Stimulated activated CD8-positive, alpha-beta memory T cell treated with anti-CD3 and anti-CD28 coated beads, Interleukin-12 subunit alpha, Interleukin-12 subunit beta, amount 100 ng/mL, for 1 hour (primary cell): ENCODE results near the gene SLC39A7.
"Not testable (repeated sequence)": the region's sequence is repeated elsewhere in the genome, so short reads cannot be mapped to it uniquely, and the experiment has no call there.

Experiments used
- DNase-seq: peaks from one replicate; pipeline ENCODE4 v3.0.0-alpha.2; 2020; ENCODE audit warnings: low read depth

SLC39A7 gene

DNA sequence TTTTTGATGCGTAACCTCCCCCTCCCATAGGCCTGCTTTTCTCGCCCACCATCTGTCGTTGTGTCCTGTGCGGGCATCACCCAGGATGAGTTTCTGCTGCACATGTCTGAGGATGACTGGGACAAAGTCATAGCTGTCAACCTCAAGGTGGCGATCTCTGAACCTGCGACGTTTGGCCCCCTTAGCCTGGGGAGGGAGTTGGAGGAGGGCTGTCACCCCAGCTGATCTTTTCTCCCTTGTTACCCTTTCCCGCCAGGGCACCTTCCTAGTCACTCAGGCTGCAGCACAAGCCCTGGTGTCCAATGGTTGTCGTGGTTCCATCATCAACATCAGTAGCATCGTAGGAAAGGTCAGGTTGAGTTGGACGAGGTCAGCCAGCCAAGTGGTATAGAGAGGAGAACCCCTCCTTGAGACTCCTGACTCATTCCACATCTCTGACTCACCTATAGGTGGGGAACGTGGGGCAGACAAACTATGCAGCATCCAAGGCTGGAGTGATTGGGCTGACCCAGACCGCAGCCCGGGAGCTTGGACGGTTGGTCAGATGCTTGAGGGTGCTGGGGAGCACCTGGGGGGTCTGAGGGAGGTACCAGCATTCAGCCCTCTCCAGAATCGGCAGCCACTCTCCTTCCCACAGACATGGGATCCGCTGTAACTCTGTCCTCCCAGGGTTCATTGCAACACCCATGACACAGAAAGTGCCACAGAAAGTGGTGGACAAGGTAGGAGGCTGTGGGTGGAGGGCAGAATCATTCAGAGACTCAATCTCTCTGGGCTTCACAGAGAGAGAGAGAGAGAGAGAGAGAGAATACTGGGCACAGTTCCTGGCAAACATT is 4.7 kb downstream of the SLC39A7 start:
- DNase-seq: no peak

- no peak for DNase-seq
Observed at GRCh38 chr6:33206027-33206863, 5.6 kb downstream of the SLC39A7 start.

DNA sequence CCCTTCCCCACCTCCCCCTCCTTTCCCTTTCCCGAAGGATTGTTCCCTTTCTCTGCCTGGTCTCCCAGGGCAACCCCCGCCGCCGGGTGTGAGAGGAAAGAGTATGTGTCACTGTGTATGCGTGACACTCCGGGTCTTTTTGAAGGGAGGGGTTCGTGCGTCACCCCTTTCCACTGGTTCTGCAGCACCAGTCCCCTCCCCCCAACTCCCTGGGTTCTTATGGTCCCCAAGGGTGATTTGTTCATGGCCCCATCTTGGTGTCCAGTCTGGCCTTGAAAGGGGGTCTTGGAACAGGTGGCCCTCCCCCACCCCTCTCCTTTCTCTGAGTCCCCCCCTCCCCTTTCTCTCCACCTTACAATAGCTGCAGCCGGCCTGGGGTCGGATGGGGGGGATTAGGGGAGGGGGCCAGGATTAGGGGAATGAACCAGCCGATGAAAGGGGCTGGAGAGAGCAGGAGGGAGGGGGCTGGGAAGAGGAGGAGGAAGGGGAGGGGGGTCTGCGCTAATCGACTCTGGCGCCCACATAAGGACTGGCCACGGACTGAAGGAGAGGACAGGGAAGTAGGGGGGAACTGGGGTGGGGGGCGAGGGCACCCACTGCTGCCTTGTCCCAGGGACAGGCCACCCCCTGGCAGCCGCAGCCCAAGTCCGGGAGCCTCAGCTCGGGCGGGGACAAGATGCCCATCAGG is 6.3 kb downstream of the SLC39A7 start:
- DNase-seq: no peak

GRCh38 chr6:33207552-33208090 is 7.0 kb downstream of the SLC39A7 start:
- DNase-seq: no peak

DNA sequence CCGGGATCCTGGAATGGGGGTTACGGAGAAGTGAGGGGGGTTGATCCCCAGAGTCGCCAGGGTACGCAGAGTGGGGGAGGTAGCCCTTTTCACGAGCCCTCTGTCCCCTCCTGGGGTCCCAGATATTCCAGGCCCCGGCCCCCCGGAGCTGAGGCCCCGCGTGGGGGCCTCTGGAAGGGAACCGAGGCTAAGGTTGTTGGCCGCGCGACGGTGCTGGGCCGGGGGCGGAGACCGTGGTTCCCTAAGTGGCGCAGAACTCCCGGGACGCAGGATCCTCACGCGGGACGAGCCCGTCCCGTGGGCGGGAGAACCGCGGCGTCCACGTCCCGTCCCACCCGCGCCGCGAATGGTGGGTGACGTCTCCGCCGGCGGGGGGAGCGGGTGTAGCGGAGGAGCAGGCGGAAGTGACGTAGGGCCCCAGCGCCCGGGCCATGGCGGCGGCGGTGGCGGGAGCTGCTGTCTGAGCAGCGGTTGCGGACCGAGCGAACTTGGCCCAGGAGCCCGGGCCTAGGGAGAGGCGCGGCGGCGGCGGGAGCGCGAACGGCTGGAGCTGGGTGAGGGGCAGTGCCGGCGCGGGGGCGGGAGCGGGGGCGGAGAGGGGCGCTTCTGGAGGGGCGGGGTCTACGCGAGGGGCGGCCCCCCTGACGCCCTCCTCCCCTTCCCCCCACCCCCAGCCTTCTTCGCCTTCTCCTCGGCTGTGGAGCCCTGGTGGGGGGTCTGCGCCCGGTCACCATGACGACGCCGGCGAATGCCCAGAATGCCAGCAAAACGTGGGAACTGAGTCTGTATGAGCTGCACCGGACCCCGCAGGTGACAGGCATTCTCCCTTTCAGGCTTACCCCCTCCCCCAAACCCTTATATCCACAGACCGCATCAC is 7.7 kb downstream of the SLC39A7 start, which contains the start of gene RING1:
RING1 (plus strand) TSS at position 410 of the 877 bp plus-strand sequence; CDS start at position 733, 323 bp downstream.
- peak; percentile 77 for DNase-seq

- no peak for DNase-seq
Observed at GRCh38 chr6:33209856-33210255, 9.2 kb downstream of the SLC39A7 start.

DNA sequence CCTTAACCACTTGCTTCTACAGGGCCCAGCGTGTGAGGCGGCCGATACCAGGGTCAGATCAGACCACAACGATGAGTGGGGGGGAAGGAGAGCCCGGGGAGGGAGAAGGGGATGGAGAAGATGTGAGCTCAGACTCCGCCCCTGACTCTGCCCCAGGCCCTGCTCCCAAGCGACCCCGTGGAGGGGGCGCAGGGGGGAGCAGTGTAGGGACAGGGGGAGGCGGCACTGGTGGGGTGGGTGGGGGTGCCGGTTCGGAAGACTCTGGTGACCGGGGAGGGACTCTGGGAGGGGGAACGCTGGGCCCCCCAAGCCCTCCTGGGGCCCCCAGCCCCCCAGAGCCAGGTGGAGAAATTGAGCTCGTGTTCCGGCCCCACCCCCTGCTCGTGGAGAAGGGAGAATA is 10.5 kb downstream of the SLC39A7 start:
- no peak for DNase-seq

GRCh38 chr6:33211666-33212422 is 11.2 kb downstream of the SLC39A7 start:
- DNase-seq: no peak

DNA sequence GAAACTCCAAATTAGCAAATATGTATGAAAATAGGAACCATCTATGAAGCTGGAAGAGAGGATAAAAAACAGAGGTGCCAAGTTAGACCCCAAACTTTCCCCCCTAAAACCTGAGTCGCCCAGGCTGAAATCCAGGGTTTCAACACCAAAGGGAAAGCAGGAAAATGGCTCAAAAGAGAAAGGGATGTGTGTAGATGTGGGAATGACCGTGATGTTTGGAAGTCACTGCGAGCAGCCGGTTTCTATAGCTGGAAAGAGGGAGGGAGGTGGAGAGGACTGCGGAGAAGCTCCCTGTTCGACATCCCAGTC is 12.1 kb downstream of the SLC39A7 start:
- DNase-seq: no peak

GRCh38 chr6:33213166-33213988 is 12.7 kb downstream of the SLC39A7 start:
- DNase-seq: no peak

DNA sequence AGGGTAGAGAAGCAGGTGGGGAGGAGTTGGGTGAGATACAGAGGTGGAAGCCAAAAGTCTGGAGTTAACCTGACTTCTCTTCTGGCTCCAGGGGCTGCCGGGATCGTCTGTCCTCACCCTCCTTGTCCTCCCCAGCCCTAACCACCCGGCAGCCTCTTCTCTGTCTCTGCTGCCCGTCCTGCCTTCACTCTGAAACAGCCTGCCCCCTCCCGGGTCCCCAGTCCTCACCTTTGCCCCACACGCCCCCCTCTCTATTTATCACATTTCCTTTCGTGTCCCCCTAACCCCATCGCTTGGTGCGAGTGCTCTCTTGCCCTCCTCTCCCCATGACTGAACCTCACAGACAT is 13.3 kb downstream of the SLC39A7 start:
- no peak for DNase-seq

DNA sequence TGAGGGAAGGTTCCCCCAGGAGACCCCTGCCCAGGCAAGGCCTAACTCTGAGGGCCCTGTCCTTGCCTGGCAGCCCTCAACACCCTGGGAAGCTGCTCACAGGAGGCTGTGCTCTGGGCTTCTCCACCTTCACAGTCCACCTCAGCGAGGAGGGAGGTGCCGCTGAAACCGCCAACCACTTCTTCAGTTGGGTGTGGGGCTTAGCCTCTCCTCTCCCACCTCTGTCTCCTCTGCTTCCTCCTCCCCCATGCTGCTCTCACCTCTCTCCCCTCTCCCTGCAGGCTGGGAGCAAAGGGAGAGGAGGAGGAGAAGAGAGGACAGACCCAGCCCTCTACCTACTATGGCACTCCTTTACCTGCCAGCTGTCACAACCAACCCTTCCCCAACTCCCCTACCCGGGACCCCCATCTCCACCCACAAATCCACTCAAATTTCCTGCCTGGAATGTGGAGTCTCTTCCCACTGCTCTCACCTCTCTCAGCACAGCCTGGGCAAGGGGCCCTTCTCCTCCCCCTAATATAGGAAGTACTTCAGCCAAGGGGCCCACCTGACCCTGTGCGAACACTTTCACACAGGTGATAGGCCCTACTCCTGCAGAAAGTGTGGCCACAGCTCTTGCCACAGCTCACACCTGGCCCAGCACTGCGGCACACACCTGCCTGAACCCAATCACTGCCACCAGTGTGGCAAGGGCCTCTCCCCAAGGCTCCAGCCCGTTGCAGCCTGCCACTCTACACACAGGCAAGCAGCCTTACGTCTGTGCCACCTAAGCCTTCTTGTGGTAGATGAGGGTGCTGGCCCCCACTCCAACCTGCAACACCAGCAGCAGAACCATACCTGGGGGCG is 14.8 kb downstream of the SLC39A7 start:
- no peak for DNase-seq

DNA sequence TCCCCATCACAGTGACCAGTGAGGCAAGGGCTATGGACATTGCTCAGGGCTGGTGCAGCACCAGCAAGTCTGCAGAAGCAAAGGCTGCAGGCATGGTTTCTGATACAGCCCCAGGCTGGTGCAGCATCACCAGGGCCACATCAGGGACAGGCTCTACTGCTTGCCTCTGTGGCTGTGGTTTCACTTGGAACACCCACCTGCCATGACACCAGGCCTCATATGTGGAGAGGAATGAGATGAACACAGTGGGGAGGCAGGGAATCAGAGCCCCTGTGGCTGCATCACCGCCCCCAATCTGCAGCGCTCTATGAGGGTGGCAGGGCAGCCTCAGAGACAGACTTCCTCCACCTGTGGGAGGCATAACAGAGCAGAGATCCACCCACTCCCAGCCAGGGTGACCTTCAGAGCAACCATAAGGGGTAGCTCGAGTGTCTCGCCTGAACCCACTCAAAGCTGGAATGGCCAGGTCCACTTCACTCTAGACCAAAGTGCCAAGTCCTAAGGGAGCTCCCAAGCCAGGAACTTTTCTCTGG is 15.5 kb downstream of the SLC39A7 start:
- no peak for DNase-seq

DNA sequence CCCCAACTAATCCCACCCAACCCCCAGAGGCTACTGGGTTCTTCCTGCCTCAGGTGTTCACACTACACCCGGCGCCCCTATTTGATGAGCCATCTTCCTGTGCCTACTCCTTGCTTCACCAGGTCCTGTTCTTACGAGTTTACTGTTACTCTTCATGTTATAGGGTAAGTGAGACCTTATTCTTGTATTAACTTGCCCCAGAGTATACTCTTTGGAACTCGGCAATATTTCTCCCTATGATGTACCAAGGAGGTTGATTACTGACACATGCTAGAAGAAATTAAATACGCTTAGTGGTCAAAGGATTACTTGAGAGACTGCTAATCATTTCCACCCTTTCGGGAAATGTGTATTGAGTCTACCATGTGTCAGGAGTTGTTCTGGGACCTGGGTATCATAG is 16.6 kb downstream of the SLC39A7 start:
- no peak for DNase-seq

- no peak for DNase-seq
Observed at GRCh38 chr6:33217681-33218080, 17.0 kb downstream of the SLC39A7 start.

- not testable (repeated sequence) for DNase-seq
Observed at GRCh38 chr6:33226503-33227120, 25.9 kb downstream of the SLC39A7 start.

- no peak for DNase-seq
Observed at GRCh38 chr6:33235221-33235634, 34.6 kb downstream of the SLC39A7 start.

GRCh38 chr6:33236328-33236727 is 35.7 kb downstream of the SLC39A7 start:
- no peak for DNase-seq
